Measurements from ENCODE around the gene BABAM2. TPM values are rescaled to one million over a fixed set of nuclear protein-coding genes. Genes with fewer than 3 reads are reported as not detected.
A peak's percentile ranks its signal among the peaks of the same experiment; 100 is the strongest.
"Not testable (repeated sequence)": the region's sequence is repeated elsewhere in the genome, so short reads cannot be mapped to it uniquely, and the experiment has no call there.

The BABAM2 gene
- total and polyA plus RNA-seq, 8 donors = 27.1 to 49.2 (median 28.4) TPM

- intact Hi-C loops (cut with DNase I) = no loop called here
- H3K4me3 ChIP-seq = no peak overlapping the region
- H3K4me1 ChIP-seq = peaks cover 6 to 9% of the 10 kb centered on the region in 2 donors
- H3K9me3 ChIP-seq = peaks cover 0 to 8% of the 10 kb centered on the region in 2 donors
- no peak overlapping the region for H3K27ac ChIP-seq
- no peak for ATAC-seq
- no peak for TF ChIP-seq CTCF (IDR thresholded peaks at IDR 0.05)
- no peaks in the 10 kb centered on the region for H3K36me3 ChIP-seq
- no peaks in the 10 kb centered on the region for H3K27me3 ChIP-seq
- no peak for DNase-seq
Observed at GRCh38 chr2:27856386-27856785, 34.1 kb upstream of the BABAM2 start.

- H3K9me3 ChIP-seq = peaks cover 0 to 8% of the 10 kb centered on the region in 2 donors
- no peak for DNase-seq
- no peaks in the 10 kb centered on the region for H3K36me3 ChIP-seq
- peaks cover 6 to 9% of the 10 kb centered on the region in 2 donors for H3K4me1 ChIP-seq
- no peak for ATAC-seq
- TF ChIP-seq CTCF (IDR thresholded peaks at IDR 0.05) = no peak
- no peaks in the 10 kb centered on the region for H3K27me3 ChIP-seq
- intact Hi-C loops (cut with DNase I) = no loop called here
- H3K27ac ChIP-seq = no peak overlapping the region
- no peak overlapping the region for H3K4me3 ChIP-seq
Observed at GRCh38 chr2:27856956-27857355, 33.6 kb upstream of the BABAM2 start.

- H3K27ac ChIP-seq = no peak overlapping the region
- intact Hi-C loops (cut with DNase I) = no loop called here
- no peak overlapping the region for H3K4me3 ChIP-seq
- peaks cover 6 to 9% of the 10 kb centered on the region in 2 donors for H3K4me1 ChIP-seq
- no peaks in the 10 kb centered on the region for H3K27me3 ChIP-seq
- DNase-seq (no peak), ATAC-seq (no peak)
- no peak for TF ChIP-seq CTCF (IDR thresholded peaks at IDR 0.05)
- H3K9me3 ChIP-seq = peaks cover 0 to 8% of the 10 kb centered on the region in 2 donors
- H3K36me3 ChIP-seq = no peaks in the 10 kb centered on the region
Observed at GRCh38 chr2:27857417-27858172, 32.9 kb upstream of the BABAM2 start.

DNA sequence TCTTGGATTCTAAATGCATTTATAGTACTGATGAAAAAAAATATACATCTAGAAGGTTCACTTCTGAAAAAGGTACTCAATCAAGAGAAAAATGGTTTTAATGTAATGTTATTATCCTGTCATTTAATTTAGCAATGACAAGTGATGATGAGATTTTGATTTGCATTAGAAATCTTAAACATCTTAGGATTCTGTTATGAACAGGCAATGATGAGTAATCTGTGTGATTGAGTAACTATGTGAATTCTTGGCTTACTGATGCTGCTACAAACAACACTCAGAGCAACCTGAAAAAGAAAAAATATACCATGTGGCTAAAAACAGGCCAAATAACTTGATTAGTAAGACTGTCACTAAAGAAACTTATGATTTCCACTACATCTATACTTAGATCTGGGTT is 30.4 kb upstream of the BABAM2 start:
- ATAC-seq = no peak
- H3K27ac ChIP-seq = no peak overlapping the region
- no peaks in the 10 kb centered on the region for H3K36me3 ChIP-seq
- no peak for TF ChIP-seq CTCF (IDR thresholded peaks at IDR 0.05)
- no peak for DNase-seq
- H3K9me3 ChIP-seq = peaks cover 0 to 8% of the 10 kb centered on the region in 2 donors
- no peaks in the 10 kb centered on the region for H3K27me3 ChIP-seq
- intact Hi-C loops (cut with DNase I) = no loop called here
- peaks cover 5 to 9% of the 10 kb centered on the region in 2 donors for H3K4me1 ChIP-seq
- H3K4me3 ChIP-seq = no peak overlapping the region

DNA sequence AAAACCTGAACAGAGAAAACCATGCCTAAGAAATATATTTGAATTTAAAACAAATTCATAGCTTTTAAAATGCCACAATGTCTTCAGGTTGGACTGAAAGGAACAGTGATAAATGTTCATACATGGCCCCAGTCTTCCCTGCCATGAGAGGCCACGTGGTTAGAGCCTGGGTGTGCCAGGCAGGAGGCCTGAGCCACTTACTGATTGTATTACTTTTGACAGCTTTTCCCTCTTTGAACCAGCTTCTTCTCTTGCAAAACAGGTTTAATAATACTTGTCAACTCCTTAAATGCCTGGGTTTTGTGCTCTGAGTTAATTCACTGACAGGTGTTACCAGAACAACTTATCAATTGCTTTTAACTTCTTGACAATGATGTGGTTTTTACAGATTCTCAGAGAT is 27.4 kb upstream of the BABAM2 start:
- TF ChIP-seq CTCF (IDR thresholded peaks at IDR 0.05) = no peak
- peak in 3 of 4 donors; percentile 32 to 59 (median 54) for DNase-seq
- Histone ChIP-seq H3K27ac (no peak overlapping the region), H3K4me3 (no peak overlapping the region), H3K9me3 (no peaks in the 10 kb centered on the region), H3K4me1 (no peaks in the 10 kb centered on the region), H3K27me3 (no peaks in the 10 kb centered on the region), H3K36me3 (no peaks in the 10 kb centered on the region)
- intact Hi-C loops (cut with DNase I) = no loop called here
- peak; percentile 93 for ATAC-seq

GRCh38 chr2:27863955-27864354 is 26.6 kb upstream of the BABAM2 start:
- H3K4me1 ChIP-seq; H3K27ac ChIP-seq; H3K36me3 ChIP-seq; intact Hi-C loops (cut with DNase I); H3K27me3 ChIP-seq; H3K9me3 ChIP-seq; ATAC-seq; DNase-seq; H3K4me3 ChIP-seq: not testable (repeated sequence)

Measured in left lung (tissue), 10 donors.